ENCODE results near the gene FAM124A.

- TF ChIP-seq REST (IDR thresholded peaks at IDR 0.05; ENCODE audit: insufficient read depth in 1 of 2, low read depth in 2 of 2, low read length in 1 of 2): no peak
- TF ChIP-seq, protein P1, sequence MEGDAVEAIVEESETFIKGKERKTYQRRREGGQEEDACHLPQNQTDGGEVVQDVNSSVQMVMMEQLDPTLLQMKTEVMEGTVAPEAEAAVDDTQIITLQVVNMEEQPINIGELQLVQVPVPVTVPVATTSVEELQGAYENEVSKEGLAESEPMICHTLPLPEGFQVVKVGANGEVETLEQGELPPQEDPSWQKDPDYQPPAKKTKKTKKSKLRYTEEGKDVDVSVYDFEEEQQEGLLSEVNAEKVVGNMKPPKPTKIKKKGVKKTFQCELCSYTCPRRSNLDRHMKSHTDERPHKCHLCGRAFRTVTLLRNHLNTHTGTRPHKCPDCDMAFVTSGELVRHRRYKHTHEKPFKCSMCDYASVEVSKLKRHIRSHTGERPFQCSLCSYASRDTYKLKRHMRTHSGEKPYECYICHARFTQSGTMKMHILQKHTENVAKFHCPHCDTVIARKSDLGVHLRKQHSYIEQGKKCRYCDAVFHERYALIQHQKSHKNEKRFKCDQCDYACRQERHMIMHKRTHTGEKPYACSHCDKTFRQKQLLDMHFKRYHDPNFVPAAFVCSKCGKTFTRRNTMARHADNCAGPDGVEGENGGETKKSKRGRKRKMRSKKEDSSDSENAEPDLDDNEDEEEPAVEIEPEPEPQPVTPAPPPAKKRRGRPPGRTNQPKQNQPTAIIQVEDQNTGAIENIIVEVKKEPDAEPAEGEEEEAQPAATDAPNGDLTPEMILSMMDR (IDR thresholded peaks at IDR 0.05): no peak
- no peak for TF ChIP-seq SIN3A (IDR thresholded peaks at IDR 0.05; ENCODE audit: borderline replicate concordance, insufficient read depth, low read depth, low read length)
Measured at GRCh38 chr13:51194942-51195341, 27.3 kb upstream of the FAM124A start.

All from Panc1 (cell line).